ENCODE measurements around the gene PPP2R3A. TPM values are rescaled to one million over a fixed set of nuclear protein-coding genes. Genes with fewer than 3 reads are reported as not detected.
"Not testable (repeated sequence)": the region's sequence is repeated elsewhere in the genome, so short reads cannot be mapped to it uniquely, and the experiment has no call there.

PPP2R3A gene
- total RNA-seq, 1 experiment from 2014 or later: 9.0 TPM

DNA sequence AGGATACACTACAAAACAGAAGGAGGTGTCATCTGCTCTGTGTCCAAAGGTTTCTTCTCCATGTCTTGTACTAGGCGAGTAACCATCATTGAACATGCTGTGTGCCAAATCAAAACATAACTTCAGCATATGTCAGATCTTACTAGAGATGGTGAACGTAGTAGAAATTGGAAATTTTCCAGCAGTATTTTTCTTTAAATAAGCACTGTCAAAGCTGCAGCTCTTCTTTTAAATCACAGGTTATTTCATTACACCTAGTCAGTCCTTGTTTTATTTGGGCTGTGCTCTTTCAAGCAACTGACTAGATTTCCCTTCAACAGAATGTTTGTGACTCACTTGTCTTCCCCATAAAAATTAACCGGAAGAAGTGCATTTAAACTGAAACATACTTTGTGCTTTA is 184.1 kb downstream of the PPP2R3A start:
- no peak for DNase-seq (ENCODE audit: low spot score)

DNA sequence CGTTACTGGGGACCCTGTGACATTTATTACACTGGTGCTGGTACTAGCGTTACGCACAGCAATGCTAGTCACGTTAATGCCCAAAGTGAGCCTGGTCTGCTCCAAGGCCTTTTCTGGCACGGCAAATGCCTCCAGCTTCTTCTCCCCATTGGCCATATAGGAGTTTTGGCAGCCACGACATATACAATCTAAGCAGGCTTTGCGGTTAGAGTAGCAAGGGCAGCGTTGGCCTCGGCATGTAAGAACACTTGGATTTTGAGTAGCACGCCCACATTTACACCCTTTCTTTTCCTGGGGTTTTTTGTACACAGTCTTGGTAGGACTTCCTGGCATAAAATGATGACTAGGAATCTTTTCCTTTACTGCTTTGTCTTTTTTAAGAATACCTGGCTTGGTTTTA is 185.7 kb downstream of the PPP2R3A start:
- DNase-seq (ENCODE audit: low spot score): no peak

DNA sequence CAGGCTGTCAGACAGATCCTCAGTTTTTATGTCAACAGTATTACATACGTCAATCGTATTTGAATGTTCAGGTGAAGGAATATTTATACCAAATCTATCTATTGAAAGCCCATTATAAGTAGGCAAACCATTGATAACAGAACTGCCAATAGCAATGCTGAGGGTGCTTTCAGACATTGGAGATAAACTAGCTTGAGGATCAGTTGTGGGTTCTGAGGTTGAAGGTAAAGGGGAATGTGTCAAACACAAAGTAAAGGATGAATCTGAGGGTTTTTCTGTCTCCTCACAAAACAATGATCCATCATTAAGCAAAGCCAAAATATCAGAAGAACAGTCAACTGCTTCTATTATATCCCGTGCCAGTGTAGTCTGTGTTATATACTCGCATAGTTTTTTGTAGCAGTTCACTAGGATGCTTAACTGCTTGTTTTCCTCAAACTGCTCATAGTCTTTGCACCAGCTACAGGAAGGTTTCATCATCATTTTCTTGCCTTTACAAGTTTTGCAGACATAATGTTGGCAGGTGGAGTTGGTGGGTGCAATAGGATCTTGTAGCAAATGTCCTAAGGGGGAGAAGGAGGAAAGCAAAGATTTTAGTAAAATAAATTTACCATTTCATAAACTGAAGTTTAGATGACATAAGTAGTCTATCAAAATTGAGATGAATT is 186.8 kb downstream of the PPP2R3A start:
- no peak for DNase-seq (ENCODE audit: low spot score)

DNA sequence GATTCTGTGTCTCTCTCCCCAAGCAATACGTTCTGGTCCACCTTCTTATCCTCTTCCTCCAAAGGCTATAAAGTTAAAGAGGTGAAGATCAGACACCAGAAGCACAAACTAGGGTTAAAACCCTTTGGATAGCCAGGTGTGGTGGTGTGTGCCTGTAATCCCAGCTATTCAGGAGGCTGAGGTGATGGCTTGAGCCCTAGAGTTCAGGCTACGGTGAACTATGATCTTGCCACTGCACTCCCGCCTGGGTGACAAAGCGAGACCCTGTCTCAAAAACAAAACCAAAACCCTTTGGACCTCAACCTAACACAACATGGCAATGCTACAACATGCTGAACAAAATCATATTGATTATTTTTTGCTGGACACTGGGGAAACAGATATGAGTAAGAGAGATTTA is 187.4 kb downstream of the PPP2R3A start:
- no peak for DNase-seq (ENCODE audit: low spot score)

DNA sequence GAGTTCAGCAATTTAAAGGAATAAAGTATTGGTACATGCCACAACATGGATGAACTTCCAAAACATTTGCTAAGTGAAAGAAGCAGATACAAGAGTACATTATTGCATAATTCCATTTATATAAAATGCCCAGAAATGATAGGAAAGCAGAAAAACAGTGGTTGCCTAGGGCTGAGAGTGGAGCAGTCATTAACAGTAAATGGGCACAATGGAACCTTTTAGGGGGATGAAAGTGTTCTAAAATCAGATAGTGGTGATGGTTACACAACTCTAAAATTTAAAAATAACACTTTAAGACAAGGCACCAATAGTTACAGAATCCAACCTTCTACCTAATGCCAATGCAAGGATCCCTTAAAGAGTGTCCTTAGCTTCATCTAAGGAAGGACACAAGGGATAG is 196.0 kb downstream of the PPP2R3A start:
- DNase-seq (ENCODE audit: low spot score): no peak

DNA sequence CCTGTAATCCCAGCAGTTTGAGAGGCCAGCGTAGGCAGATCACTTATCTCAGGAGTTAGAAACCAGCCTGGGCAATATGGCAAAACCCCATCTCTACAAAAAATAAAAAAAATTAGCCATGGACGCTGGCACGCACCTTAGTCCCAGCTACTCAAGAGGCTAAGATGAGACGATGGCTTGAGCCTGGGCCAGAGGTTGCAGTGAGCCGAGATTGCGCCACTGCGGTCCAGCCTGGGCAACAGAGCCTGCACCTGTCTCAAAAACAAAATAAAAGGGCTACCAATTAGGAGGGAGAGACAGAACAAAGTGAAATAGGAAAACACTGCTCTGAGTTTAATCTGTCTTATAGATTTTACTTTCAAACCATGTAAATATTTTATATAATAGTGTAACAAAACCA is 196.8 kb downstream of the PPP2R3A start:
- DNase-seq (ENCODE audit: low spot score): no peak

DNA sequence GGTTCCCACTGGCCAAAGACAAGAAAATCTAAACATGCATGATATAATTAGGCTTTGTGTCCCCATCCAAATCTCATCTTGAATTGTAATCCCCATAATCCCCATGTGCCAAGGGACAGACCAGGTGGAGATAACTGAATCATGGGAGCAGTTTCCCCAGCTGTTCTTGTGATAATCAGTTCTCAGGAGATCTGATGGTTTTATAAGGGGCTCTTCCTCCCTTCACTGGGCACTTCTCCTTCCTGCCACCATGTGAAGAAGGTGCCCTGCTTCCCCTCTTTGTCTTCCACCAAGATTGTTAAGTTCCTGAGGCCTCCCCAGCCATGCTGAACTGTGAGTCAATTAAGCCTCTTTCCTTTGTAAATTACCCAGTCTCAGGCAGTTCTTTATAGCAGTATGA is 198.1 kb downstream of the PPP2R3A start:
- DNase-seq (ENCODE audit: low spot score): not testable (repeated sequence)

DNA sequence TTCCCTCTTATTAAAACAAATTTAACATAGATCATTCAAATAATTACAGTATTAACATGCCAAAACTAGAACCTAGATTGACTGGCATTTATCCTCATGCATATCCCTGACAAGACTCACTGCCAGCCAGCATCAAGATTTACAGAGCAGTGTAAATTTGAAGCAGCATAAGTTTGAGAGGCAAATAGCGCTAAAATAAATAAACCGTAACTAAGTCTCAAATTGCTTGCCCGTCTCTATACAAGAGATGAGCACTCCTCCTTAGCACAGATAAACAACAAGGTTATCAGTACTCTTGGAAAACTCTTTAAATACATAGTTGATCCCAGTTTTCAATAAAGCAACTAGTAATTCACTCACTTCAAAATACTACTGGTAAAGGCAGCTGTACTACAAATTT is 201.0 kb downstream of the PPP2R3A start:
- DNase-seq (ENCODE audit: low spot score): no peak

DNA sequence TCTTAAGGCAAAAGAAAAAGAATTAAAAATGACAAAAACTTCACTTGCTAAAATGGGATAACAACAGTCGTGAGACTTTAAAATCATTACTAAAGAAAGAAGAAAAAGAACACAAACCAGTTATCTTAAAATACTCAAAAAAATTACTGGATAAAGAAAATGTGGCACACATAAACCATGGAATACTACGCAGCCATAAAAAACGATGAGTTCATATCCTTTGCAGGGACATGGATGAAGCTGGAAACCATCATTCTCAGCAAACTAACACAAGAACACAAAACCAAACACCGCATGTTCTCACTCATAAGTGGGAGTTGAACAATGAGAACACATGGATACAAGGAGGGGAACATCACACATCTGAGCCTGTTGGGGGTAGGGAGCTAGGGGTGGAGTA is 202.7 kb downstream of the PPP2R3A start:
- DNase-seq (ENCODE audit: low spot score): not testable (repeated sequence)

DNA sequence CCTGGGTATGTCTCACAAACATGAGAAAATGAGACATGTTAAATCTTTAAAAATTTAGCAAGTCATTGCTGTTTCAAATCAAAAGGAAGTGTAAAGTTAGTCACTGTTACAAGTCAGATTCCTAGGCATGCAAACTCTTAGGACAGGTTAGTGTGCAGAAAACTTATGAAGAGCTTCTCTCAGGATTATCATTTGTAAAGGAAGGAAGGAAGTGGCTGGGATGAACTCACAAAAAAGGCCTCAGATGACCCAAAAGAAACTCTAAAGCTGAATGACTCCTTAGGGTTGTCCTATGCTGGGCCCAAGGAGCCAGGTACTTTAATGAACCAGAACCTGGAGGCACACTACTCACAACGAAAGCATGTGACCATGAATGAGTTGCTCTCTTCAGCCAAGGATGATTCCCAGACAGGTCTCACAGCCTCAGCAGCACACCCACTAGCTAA is 205.6 kb downstream of the PPP2R3A start:
- no peak for DNase-seq (ENCODE audit: low spot score)

DNA sequence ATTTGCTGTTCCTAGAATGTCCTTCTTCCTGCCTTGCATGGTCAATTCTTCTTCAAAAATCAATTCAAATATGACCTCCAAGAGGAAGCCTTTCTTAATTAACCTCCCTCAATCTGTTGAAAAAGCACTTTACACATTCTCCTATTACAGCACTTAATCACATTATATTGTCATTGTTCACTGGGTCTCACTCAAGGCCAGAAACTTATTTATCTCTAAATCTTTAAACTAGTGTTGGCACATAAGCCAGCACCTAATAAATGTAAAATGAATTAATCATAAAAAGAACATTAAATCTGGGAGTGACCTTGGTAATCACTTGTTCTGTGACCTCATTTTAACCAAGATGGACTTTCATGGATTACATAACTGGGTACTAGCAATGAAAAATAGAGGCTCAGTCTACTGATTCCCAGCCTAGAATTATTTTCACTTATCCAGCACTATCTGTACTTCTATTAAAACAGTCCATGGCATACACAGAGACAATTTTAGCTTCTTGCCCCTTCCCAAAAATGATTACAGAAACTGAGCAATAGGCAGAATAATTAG is 208.5 kb downstream of the PPP2R3A start:
- no peak for DNase-seq (ENCODE audit: low spot score)

DNA sequence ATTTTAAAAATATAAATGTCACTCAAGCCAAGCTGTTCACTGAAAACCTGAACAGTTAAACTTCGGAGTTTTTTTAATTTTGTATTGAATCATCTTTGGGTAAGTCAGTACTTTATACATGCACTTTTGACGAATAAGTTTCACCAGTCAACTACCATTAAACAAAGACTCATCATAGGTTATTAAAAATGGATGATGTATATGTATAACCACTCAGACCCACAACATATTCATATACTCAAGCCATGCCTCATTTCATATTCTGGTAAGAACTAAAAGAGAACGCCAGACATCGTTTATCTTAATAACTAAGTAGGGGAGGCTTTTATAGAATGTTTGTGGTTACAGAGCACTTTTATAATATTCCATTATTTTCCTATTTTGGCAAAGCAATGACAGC is 212.3 kb downstream of the PPP2R3A start:
- DNase-seq (ENCODE audit: low spot score): no peak

DNA sequence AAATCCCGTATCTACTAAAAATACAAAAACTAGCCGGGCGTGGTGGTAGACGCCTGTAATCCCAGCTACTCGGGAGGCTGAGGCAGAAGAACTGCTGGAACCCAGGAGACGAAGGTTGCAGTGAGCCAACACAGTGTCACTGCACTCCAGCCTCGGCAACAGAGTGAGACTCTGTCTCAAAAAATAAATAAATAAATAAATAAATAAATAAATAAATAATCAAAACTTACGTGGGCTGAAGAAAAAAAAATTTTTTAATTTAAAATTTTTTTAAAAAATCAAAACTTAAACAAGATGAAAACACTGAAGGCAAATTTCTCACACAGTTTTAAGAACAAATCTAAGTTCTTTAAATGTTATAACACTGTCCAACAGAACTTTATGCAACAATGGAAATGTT is 216.2 kb downstream of the PPP2R3A start:
- no peak for DNase-seq (ENCODE audit: low spot score)

DNA sequence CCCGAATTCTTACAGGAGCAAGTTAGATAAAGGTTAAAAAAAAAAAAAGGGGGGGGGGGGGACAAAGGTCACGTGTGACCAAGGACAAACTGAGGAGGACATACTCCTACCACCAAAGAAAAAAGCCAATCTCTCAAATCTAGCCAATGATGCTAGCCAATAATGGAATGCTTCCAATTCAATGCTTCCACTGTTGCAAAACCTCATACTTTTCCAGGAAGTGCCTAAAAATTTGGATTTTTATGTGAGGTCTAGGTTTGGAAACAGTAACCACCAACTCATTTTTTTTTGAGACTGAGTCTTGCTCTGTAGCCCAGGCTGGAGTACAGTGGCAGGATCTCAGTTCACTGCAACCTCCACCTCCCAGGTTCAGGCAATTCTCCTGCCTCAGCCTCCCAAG is 219.2 kb downstream of the PPP2R3A start:
- DNase-seq (ENCODE audit: low spot score): no peak

DNA sequence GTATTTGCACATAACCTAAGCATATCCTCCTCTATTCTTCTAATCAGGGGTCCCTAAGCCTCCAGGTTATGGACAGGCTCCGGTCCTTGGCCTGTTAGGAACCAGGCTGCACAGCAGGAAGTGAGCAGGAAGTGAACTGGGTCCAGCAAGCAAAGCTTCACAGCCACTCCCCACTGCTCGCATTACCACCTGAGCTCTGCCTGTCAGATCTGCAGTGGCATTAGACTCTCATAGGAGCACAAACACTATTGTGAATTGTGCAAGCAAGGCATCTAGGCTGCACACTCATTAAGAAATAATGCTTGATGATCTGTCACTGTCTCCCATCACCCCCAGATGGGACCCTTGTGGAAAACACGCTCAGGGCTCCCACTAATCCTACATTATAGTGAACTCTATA is 220.8 kb downstream of the PPP2R3A start:
- no peak for DNase-seq (ENCODE audit: low spot score)

DNA sequence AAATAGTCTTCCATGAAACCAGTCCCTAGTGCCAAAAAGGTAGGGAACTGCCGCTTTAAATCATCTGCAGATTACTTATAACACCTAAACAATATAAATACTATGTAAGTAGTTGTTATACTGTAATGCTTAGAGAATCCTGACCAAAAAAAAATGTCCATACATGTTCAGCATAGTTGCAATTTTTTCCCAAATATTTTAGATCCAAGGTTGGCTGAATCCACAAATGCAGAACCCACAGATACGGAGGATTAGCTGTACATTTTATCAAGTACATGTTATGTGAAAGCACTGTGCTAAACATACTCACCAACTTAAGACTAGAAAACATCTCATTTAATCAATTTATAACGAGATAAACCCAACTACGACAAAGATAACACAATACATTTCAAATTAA is 221.3 kb downstream of the PPP2R3A start:
- no peak for DNase-seq (ENCODE audit: low spot score)

DNA sequence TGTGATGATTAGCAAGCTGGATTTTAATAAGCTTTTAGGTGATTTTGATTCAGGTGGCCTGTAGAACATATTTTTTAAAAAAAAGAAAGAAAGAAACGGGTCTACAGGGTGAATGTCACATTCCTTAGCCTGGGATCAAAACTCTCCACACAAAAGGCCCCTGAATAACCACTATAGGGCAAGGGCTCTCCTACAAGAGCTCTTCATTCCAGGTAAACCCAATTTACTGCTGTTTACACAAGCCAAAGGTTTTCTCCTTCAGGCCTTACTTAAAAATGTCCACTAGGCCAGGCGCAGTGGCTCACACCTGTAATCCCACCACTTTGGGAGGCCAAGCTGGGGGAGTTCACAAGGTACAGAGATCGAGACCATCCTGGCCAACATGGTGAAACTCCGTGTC is 222.3 kb downstream of the PPP2R3A start:
- no peak for DNase-seq (ENCODE audit: low spot score)

DNA sequence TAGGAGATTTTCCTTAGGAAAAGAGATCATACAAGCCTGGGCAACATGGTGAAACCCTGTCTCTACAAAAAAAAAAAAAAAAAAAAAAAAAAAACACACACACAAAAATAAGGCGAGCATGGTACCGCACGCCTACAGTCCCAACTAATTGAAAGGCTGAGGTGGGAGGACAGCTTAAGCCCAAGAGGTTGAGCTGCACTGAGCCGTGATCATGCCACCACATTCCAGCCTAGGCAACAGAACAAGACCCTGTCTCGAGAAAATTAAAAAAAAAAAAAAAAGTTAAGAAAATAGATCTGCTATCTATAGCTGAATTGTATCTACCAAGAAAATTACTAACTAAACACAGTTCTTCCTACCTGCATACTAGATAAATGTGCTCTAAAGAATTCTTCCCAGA is 223.5 kb downstream of the PPP2R3A start:
- no peak for DNase-seq (ENCODE audit: low spot score)

DNA sequence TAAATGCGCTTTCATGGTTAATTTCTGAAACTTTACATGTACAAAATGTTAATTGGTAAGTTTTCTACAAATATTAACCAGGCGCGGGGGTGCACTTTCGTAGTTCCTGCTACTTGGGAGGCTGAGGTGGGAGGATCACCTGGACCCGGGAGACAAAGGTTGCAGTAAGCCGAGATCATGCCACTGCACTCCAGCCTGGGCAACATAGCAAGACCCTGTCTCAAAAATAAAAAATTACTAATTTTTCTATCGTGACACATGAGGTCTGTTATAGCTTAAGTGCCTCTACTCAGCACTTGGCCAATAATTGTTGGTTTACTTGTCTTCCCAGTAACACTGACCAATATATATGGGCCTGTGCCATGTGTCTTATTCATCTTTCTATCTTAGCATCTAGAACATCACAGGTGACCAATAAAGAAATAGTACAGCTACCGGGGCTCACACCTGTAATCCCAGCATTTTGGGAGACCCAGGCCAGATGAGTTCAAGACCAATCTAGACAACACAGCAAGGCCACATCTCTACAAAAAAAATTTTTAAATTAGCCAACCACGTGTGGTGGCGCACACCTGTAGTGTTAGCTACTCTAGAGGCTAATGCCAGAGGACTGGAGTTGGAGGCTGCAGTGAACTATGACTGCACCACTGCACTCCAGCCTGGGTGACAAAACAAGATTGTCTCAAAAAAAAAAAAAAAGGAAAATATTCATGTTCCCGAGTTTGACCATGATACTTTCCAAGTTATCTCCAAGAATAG is 224.5 kb downstream of the PPP2R3A start:
- no peak for DNase-seq (ENCODE audit: low spot score)

DNA sequence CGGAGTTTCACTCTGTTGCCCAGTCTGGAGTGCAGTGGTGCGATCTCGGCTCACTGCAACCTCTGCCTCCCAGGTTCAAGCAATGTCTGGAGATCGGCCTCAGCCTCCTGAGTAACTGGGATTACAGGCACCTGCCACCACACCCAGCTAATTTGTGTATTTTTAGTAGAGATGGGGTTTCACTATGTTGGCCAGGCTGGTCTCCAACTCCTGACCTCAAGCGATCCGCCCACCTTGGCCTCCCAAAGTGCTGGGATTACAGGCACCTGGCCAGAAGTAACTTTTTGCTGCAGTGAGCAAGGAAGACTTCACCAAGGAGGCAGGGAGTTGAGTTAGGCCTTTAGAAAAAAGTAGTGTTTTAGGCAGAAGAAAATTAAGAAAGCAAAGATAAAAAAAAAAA is 226.7 kb downstream of the PPP2R3A start:
- DNase-seq (ENCODE audit: low spot score): not testable (repeated sequence)

DNA sequence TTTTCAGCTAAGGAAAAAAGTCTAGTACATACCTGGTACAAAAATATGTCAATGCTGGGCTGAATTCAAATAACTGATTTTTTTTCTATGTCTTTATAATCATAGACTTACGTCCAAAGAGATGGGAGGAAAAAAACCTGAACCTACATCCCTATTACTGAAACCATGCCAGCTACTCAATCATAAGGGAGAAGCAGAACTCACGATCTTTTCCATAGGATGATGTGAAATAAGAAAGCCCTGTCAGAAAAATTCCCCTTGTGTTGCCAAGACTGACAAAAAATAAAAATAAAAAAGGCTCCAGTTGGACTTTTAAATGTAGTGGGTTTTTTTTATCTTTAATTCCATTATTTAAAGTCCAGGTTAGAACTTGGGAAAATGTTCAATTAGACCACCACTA is 227.3 kb downstream of the PPP2R3A start:
- no peak for DNase-seq (ENCODE audit: low spot score)

DNA sequence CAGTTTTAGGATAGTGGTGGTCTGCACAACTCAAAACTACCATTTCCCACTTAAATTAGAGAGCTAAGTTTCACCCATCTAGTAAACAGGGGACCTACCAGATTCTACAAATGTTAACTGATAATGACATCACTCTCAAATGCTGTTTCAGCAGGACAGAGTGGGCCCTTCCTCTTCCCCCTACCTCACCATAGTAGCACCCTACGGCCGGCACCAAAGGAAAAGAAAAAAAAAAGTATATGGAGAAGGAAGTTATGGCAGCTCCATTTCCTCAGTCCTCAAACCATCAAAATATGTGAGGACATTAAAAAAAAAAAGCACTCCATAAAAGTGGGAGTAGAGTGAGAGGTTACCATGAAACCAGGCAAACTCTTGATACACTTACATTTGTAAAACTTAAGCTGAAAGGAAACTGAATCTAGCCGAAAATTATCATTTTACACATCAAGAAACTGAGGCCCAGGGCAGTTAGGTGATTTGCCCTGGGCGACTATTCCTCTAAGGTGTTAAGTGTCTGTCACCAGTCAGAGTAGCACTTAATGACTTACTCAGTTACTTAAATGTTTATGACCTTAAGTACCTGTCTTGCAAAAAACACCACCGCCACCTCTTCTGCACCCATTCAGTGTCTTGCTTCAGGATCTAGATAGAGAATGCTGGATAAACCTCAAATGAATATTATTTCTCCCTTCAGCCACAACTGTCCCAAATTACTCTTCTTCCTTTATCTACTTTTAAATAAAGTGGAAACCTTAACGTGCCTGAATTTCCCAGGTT is 227.9 kb downstream of the PPP2R3A start:
- DNase-seq (ENCODE audit: low spot score): no peak
